ENCODE results near the gene BRINP1.

GRCh38 chr9:119179701-119180100, 189.5 kb downstream of the BRINP1 start:
- TF ChIP-seq CTCF (IDR thresholded peaks at IDR 0.05) (no peak), POLR2A (IDR thresholded peaks at IDR 0.05) (no peak)
